ENCODE measurements around the gene PIWIL4. TPM values are rescaled to one million over a fixed set of nuclear protein-coding genes. Genes with fewer than 3 reads are reported as not detected.

The PIWIL4 gene
- total RNA-seq, 2 donors from 2014 or later = 0.82 to 17.2 TPM

GRCh38 chr11:94664346-94664745, 97.2 kb downstream of the PIWIL4 start:
- TF ChIP-seq POLR2AphosphoS5 (IDR thresholded peaks at IDR 0.05) (no peak), POLR2A (IDR thresholded peaks at IDR 0.05) (no peak)
- TF ChIP-seq, protein P1, sequence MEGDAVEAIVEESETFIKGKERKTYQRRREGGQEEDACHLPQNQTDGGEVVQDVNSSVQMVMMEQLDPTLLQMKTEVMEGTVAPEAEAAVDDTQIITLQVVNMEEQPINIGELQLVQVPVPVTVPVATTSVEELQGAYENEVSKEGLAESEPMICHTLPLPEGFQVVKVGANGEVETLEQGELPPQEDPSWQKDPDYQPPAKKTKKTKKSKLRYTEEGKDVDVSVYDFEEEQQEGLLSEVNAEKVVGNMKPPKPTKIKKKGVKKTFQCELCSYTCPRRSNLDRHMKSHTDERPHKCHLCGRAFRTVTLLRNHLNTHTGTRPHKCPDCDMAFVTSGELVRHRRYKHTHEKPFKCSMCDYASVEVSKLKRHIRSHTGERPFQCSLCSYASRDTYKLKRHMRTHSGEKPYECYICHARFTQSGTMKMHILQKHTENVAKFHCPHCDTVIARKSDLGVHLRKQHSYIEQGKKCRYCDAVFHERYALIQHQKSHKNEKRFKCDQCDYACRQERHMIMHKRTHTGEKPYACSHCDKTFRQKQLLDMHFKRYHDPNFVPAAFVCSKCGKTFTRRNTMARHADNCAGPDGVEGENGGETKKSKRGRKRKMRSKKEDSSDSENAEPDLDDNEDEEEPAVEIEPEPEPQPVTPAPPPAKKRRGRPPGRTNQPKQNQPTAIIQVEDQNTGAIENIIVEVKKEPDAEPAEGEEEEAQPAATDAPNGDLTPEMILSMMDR (IDR thresholded peaks at IDR 0.05) = no peak
- no peaks in the 10 kb centered on the region for H3K9me3 ChIP-seq
- no peak for DNase-seq (ENCODE audit: low spot score)

GRCh38 chr11:94665116-94665659, 98.0 kb downstream of the PIWIL4 start:
- Histone ChIP-seq H3K9me3 (no peaks in the 10 kb centered on the region), H3K4me3 (no peak overlapping the region), H3K36me3 (no peaks in the 10 kb centered on the region), H3K4me1 (replicated peaks) (no peaks in the 10 kb centered on the region), H3K27ac (no peak overlapping the region), H3K27me3 (replicated peaks; ENCODE audit: insufficient read depth) (no peaks in the 10 kb centered on the region)
- no peak for DNase-seq (ENCODE audit: low spot score)
- intact Hi-C loops (cut with DNase I) = no loop called here
- TF ChIP-seq POLR2AphosphoS5 (IDR thresholded peaks at IDR 0.05) (no peak), POLR2A (IDR thresholded peaks at IDR 0.05) (no peak)
- TF ChIP-seq, protein P1 (IDR thresholded peaks at IDR 0.05) = no peak
- 87% methylated on average over 4 of the region's 4 CpGs for WGBS

More at GRCh38 chr11:94664346-94664745, 97.2 kb downstream of the PIWIL4 start:
- H3K4me3 ChIP-seq = no peak overlapping the region
- H3K27ac ChIP-seq = no peak overlapping the region
- intact Hi-C loops (cut with DNase I) = no loop called here
- H3K36me3 ChIP-seq = no peaks in the 10 kb centered on the region
- H3K27me3 ChIP-seq (replicated peaks; ENCODE audit: insufficient read depth) = no peaks in the 10 kb centered on the region
- H3K4me1 ChIP-seq (replicated peaks) = no peaks in the 10 kb centered on the region

DNA sequence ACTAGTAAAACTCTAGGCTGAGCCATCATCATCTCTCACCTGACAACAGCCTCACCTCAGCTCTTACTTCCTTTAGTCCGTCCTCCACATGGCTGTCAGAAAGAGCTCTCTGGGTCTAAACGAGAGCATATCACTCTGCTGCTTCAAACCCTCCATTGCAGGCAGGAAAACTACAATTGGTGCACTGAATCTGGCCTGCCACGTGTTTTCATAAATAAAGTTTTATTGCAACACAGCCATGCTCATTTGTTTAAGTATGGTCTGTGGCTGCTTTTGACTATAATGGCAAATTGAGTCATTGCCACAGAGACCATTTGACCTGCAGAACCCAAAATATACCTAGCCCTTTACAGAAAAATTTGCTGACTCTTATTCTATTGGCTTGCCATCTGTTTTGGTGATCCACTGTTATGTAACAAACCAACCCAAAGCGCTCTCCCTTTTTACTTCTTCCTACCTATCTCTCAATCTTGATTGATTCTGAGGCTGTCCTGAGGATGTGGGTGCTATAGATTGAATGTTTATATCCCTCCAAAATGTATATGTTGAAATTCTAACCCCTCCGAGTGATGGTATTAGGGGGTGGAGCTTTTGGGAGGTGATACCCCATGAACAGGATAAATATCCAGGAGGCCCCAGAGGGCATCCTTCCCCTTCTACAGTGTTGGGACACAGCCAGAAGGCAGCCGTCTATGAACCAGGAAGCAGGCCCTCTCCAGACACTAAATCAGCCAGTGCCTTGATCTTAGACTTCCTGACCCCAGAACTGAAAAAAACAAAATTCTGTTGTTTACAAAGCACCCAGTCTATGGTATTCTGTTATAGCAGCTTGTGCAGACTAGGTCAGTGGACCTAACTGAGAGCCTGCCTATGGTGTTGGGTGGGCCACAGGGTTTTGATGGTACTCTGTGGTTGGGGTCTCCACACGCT, 99.9 kb downstream of the PIWIL4 start:
- no peak for DNase-seq (ENCODE audit: low spot score)
- WGBS = 89% methylated on average over 7 of the region's 7 CpGs

GRCh38 chr11:94668212-94668793, 101.1 kb downstream of the PIWIL4 start:
- Histone ChIP-seq H3K27me3 (replicated peaks; ENCODE audit: insufficient read depth) (no peaks in the 10 kb centered on the region), H3K27ac (no peak overlapping the region), H3K9me3 (no peaks in the 10 kb centered on the region), H3K36me3 (no peaks in the 10 kb centered on the region), H3K4me3 (no peak overlapping the region), H3K4me1 (replicated peaks) (no peaks in the 10 kb centered on the region)
- intact Hi-C loops (cut with DNase I) = no loop called here
- WGBS = 90% methylated on average over 2 of the region's 2 CpGs
- TF ChIP-seq POLR2AphosphoS5 (IDR thresholded peaks at IDR 0.05) = no peak
- no peak for TF ChIP-seq POLR2A (IDR thresholded peaks at IDR 0.05)
- TF ChIP-seq, protein P1 (IDR thresholded peaks at IDR 0.05) = no peak
- DNase-seq (ENCODE audit: low spot score) = no peak

More for the DNA sequence above, 99.9 kb downstream of the PIWIL4 start:
- no peaks in the 10 kb centered on the region for H3K4me1 ChIP-seq (replicated peaks)
- H3K27me3 ChIP-seq (replicated peaks; ENCODE audit: insufficient read depth) = no peaks in the 10 kb centered on the region
- TF ChIP-seq, protein P1 (IDR thresholded peaks at IDR 0.05) = no peak
- no peak for TF ChIP-seq POLR2A (IDR thresholded peaks at IDR 0.05)
- no peak overlapping the region for H3K4me3 ChIP-seq
- intact Hi-C loops (cut with DNase I) = no loop called here
- no peaks in the 10 kb centered on the region for H3K9me3 ChIP-seq
- H3K27ac ChIP-seq = no peak overlapping the region
- H3K36me3 ChIP-seq = no peaks in the 10 kb centered on the region
